ENCODE data around the gene DGCR8. TPM values are rescaled to one million over a fixed set of nuclear protein-coding genes. Genes with fewer than 3 reads are reported as not detected.

The DGCR8 gene
- total RNA-seq, 1 donor from 2014 or later: 29.5 TPM

DNA sequence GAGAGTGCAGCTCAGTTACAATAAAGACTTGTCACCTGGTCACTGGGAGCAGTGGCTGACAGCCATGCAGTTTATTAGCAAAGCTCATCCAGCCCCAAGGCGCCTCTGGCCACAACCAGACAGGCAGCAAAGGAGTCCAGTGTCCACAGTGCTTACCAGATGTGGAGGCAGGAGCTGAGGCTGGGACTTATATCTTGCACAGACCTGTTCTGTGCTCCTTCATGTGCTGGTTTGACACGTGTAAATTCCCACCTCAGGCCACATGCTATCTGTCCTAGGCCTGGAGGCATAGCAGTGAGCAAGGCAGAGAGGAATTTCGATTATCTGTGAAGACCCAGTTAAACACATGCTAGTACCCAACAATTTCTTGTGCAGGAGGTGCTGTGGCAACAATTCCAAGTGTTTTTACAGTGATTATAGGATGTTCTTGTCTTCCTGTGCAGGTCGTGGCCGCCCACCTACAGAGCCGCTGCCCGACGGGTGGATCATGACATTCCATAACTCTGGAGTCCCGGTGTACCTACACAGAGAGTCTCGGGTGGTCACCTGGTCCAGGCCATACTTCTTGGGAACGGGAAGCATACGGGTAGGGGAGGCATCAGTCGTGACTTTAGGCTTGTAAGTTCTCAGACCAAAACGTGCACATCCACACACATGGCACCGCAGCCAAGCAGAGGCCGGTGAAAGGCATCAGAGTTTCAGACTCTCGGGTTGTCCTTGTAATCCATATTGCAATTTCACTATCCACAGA, 9.4 kb downstream of the DGCR8 start:
- Histone ChIP-seq H3K36me3 (peaks cover 89% of the 10 kb centered on the region), H3K4me3 (no peak overlapping the region), H3K27ac (no peak overlapping the region), H3K9me3 (no peaks in the 10 kb centered on the region), H3K4me1 (peaks cover 9% of the 10 kb centered on the region), H3K27me3 (ENCODE audit: low read depth) (no peaks in the 10 kb centered on the region)
- ATAC-seq: no peak
- TF ChIP-seq, protein P1, sequence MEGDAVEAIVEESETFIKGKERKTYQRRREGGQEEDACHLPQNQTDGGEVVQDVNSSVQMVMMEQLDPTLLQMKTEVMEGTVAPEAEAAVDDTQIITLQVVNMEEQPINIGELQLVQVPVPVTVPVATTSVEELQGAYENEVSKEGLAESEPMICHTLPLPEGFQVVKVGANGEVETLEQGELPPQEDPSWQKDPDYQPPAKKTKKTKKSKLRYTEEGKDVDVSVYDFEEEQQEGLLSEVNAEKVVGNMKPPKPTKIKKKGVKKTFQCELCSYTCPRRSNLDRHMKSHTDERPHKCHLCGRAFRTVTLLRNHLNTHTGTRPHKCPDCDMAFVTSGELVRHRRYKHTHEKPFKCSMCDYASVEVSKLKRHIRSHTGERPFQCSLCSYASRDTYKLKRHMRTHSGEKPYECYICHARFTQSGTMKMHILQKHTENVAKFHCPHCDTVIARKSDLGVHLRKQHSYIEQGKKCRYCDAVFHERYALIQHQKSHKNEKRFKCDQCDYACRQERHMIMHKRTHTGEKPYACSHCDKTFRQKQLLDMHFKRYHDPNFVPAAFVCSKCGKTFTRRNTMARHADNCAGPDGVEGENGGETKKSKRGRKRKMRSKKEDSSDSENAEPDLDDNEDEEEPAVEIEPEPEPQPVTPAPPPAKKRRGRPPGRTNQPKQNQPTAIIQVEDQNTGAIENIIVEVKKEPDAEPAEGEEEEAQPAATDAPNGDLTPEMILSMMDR (IDR thresholded peaks at IDR 0.05): no peak
- intact Hi-C loops (cut with DNase I): no loop called here
- DNase-seq: peak; percentile 28

DNA sequence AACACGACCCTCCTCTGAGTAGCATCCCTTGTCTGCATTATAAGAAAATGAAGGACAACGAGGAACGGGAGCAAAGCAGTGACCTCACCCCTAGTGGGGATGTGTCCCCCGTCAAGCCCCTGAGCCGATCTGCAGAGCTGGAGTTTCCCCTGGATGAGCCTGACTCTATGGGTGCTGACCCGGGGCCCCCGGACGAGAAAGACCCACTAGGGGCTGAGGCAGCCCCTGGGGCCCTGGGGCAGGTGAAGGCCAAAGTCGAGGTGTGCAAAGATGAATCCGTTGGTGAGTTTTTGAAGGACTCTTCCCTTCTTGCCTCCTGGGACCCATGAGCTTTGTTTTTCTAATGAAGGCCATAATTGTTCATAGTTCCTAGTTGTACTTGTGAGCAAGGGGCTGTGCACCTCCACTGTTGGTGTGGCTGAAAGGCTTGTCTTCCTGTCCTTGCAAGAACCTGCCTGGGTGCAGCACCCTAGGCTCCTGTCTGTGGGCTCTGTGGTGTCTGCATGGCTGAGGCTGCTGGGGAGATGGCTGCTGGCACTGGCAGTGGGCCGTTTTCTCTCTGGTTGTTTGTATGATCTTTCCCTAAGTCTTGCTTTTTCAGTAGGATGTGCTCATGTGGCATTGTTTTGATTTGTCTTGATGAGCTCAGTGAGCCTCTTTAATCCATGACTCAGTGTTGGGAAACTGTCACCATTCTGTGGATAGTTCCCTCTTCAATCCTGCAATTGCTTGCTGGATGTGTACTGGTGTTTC, 10.1 kb downstream of the DGCR8 start:
- Histone ChIP-seq H3K9me3 (no peaks in the 10 kb centered on the region), H3K27me3 (ENCODE audit: low read depth) (no peaks in the 10 kb centered on the region), H3K4me3 (no peak overlapping the region), H3K36me3 (peaks cover 96% of the 10 kb centered on the region), H3K4me1 (peaks cover 1% of the 10 kb centered on the region), H3K27ac (no peak overlapping the region)
- intact Hi-C loops (cut with DNase I): no loop called here
- TF ChIP-seq, protein P1 (IDR thresholded peaks at IDR 0.05): no peak
- ATAC-seq (no peak), DNase-seq (peak; percentile 29)

DNA sequence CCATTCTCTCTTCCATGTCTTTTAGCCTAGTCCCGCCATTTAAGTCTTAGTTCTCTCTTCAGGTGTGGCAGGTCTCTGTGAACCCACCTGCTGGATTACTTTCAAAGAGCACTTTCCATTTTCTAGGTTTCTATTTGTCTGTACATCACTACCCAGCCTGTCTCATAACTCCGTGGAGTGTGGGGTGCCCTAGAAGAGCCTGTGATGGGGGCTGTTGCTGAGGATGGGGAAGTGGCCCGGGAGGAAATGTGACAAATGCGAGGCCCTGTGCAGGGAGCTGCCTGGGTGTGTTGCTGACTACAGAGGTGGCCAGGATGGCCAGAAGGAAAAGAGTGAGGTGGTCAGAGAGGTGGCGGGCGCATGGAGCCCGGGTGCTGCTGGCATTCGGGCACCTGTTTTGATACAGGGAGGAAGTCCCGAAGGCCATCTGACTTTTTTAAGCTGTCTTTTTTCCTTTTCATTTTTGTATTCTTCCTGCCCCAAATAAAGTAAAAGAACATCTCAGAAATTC, 10.7 kb downstream of the DGCR8 start:
- H3K4me1 ChIP-seq: no peaks in the 10 kb centered on the region
- H3K27ac ChIP-seq: no peak overlapping the region
- peaks cover 100% of the 10 kb centered on the region for H3K36me3 ChIP-seq
- DNase-seq (peak; percentile 13), ATAC-seq (no peak)
- H3K27me3 ChIP-seq (ENCODE audit: low read depth): no peaks in the 10 kb centered on the region
- TF ChIP-seq, protein P1 (IDR thresholded peaks at IDR 0.05): no peak
- H3K9me3 ChIP-seq: no peaks in the 10 kb centered on the region
- no peak overlapping the region for H3K4me3 ChIP-seq
- intact Hi-C loops (cut with DNase I): no loop called here

DNA sequence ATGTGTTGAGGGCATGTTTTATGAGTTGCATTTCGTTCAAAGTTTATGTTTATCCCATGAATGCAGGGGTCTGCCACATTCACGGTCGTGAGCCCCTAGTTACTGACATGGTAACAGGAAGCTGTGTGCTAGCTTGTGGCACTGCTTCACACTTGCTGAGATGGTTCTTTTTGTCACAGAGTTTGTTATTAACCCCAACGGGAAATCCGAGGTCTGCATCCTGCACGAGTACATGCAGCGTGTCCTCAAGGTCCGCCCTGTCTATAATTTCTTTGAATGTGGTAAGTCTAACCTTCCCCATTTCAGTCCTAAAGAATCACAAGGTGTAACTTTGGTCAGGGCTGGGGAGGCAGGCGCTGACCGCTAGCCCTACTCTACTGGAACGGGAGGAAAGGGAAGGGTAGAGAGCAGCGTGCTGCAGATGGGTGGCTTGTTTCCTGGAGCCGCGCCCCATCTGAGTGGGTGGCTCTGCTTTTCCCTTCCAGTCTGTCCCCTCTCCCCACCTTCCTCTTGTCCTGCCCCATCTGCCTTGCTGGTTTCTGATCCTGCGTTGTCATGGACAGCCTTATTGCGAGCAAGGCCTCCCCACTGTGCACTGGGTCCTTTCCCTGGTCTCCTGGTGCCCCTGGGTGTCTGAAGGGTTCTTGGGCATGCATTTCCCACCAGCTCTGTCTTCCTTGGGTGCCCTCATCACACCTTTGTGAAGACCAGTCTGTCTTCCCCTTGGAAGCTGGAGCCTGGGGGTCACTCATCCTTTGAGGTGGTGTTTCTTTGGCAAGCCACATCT, 11.8 kb downstream of the DGCR8 start:
- no peak for ATAC-seq
- H3K27me3 ChIP-seq (ENCODE audit: low read depth): no peaks in the 10 kb centered on the region
- TF ChIP-seq, protein P1 (IDR thresholded peaks at IDR 0.05): no peak

DNA sequence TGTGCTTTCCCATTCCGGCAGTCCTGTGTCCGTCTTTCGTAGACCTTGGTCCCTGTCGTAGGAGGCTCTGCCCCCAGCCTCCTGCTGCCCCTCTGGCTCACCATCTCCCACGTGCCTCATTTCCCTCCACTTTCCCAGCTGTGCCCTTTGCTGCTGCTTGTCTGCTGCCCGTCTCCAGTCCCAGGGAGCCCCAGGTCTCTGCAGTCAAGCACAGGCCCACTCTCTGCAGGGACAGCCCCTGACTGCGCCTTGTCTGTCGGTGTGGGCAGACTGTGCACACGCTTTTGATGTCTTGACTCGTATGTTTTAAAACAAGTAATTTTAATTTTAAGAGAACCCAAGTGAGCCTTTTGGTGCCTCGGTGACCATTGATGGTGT, 12.4 kb downstream of the DGCR8 start:
- H3K27ac ChIP-seq: no peak overlapping the region
- no peak overlapping the region for H3K4me3 ChIP-seq
- DNase-seq (peak; percentile 34), ATAC-seq (no peak)
- peaks cover 100% of the 10 kb centered on the region for H3K36me3 ChIP-seq
- intact Hi-C loops (cut with DNase I): no loop called here
- no peaks in the 10 kb centered on the region for H3K4me1 ChIP-seq
- no peaks in the 10 kb centered on the region for H3K9me3 ChIP-seq
- TF ChIP-seq, protein P1 (IDR thresholded peaks at IDR 0.05): no peak
- no peaks in the 10 kb centered on the region for H3K27me3 ChIP-seq (ENCODE audit: low read depth)

More for the DNA sequence above, 11.8 kb downstream of the DGCR8 start:
- H3K9me3 ChIP-seq: no peaks in the 10 kb centered on the region
- no peaks in the 10 kb centered on the region for H3K4me1 ChIP-seq
- DNase-seq: peak; percentile 29
- peaks cover 100% of the 10 kb centered on the region for H3K36me3 ChIP-seq
- H3K27ac ChIP-seq: no peak overlapping the region
- H3K4me3 ChIP-seq: no peak overlapping the region
- intact Hi-C loops (cut with DNase I): no loop called here
